Activated CD8-positive, alpha-beta T cell treated with anti-CD3 and anti-CD28 coated beads, Interleukin-2, amount 10 ng/mL, durations not matched to agents 7 days and 5 days (primary cell): Measurements from ENCODE around the gene EFNA5. TPM values are rescaled to one million over a fixed set of nuclear protein-coding genes. Genes with fewer than 3 reads are reported as not detected.
A peak's percentile ranks its signal among the peaks of the same experiment; 100 is the strongest.

Experiments
- ATAC-seq: fragments of 150-1000 bp; cut with Tn5 transposase; one replicate; pipeline ENCODE4 v1.10.0; 2021; ENCODE audit warnings: moderate library complexity
- CTCF ChIA-PET: fragments of 350-600 bp; sonication (Branson Sonifier 250); formaldehyde crosslinking; loops from one replicate; lab custom pipeline; 2021; ENCODE audit warnings: antibody characterized with exemption; lab: Charles Lee
- POLR2A ChIA-PET: fragments of 350-600 bp; sonication (Branson Sonifier 250); formaldehyde crosslinking; loops from one replicate; lab custom pipeline; 2021; ENCODE audit warnings: antibody characterized with exemption; lab: Charles Lee
- DNase-seq: peaks from one replicate; pipeline ENCODE4 v3.0.0-alpha.2; 2020
- H3K27ac Mint-ChIP-seq: one replicate; pipeline ENCODE4 v1.8.0; 2021; ENCODE audit warnings: mild to moderate bottlenecking, mixed read lengths
- H3K27me3 Mint-ChIP-seq: one replicate; pipeline ENCODE4 v1.8.0; 2021; ENCODE audit warnings: low read depth, mixed read lengths
- H3K36me3 Mint-ChIP-seq: one replicate; pipeline ENCODE4 v1.8.0; 2021; ENCODE audit warnings: low read depth, mixed read lengths
- H3K4me1 Mint-ChIP-seq: one replicate; pipeline ENCODE4 v1.8.0; 2021; ENCODE audit warnings: low read depth, mixed read lengths
- H3K4me3 Mint-ChIP-seq: one replicate; pipeline ENCODE4 v1.8.0; 2021; ENCODE audit warnings: mild to moderate bottlenecking, mixed read lengths
- H3K9me3 Mint-ChIP-seq: one replicate; pipeline ENCODE4 v1.8.0; 2022; ENCODE audit warnings: mixed read lengths; ENCODE audit not compliant: insufficient read depth
- total RNA-seq, 2 experiments: library from RNA; stranded (reverse); gene quantifications; one replicate each; pipeline ENCODE4 v1.2.3, GENCODE V29; 2021

Gene EFNA5
- total RNA-seq, 2 experiments from 2014 or later = not detected

GRCh38 chr5:107671742-107672210, 1.0 kb upstream of the EFNA5 start:
- ATAC-seq (no peak), DNase-seq (no peak)
- no peak overlapping the region for H3K27ac Mint-ChIP-seq
- ChIA-PET CTCF (interaction anchor here (1.6 kb wide), 1 partner anchor 99 kb away, joined by 4 read pairs; no protein-coding TSS in a partner anchor), POLR2A (no interaction called here)
- no peaks in the 10 kb centered on the region for H3K9me3 Mint-ChIP-seq
- H3K36me3 Mint-ChIP-seq = peaks cover 2% of the 10 kb centered on the region
- H3K4me3 Mint-ChIP-seq = peak overlapping the region; percentile 64
- peaks cover 65% of the 10 kb centered on the region for H3K27me3 Mint-ChIP-seq
- H3K4me1 Mint-ChIP-seq = peaks cover 35% of the 10 kb centered on the region

- ATAC-seq = peak; percentile 26
- CTCF ChIA-PET = interaction anchor here (1.6 kb wide), 1 partner anchor 98 kb away, joined by 4 read pairs; no protein-coding TSS in a partner anchor
- no peaks in the 10 kb centered on the region for H3K9me3 Mint-ChIP-seq
- peaks cover 2% of the 10 kb centered on the region for H3K36me3 Mint-ChIP-seq
- DNase-seq = no peak
- peaks cover 35% of the 10 kb centered on the region for H3K4me1 Mint-ChIP-seq
- no peak overlapping the region for H3K27ac Mint-ChIP-seq
- peak overlapping the region; percentile 66 for H3K4me3 Mint-ChIP-seq
- POLR2A ChIA-PET = interaction anchor here (0.6 kb wide), 1 partner anchor 177 kb away, joined by 4 read pairs; no protein-coding TSS in a partner anchor
- peaks cover 65% of the 10 kb centered on the region for H3K27me3 Mint-ChIP-seq
These were observed 428 bp downstream of the EFNA5 start for GRCh38 chr5:107670087-107670931.

- no peak for DNase-seq
- no peak overlapping the region for H3K27ac Mint-ChIP-seq
- ATAC-seq = no peak
- peaks cover 62% of the 10 kb centered on the region for H3K27me3 Mint-ChIP-seq
- ChIA-PET CTCF (no interaction called here), POLR2A (interaction anchor here (0.6 kb wide), 1 partner anchor 176 kb away, joined by 4 read pairs; no protein-coding TSS in a partner anchor)
- H3K4me3 Mint-ChIP-seq = peak overlapping the region; percentile 31
- peaks cover 35% of the 10 kb centered on the region for H3K4me1 Mint-ChIP-seq
- H3K9me3 Mint-ChIP-seq = no peaks in the 10 kb centered on the region
- H3K36me3 Mint-ChIP-seq = peaks cover 2% of the 10 kb centered on the region
These were observed 1.4 kb downstream of the EFNA5 start for GRCh38 chr5:107669096-107670031.

- POLR2A ChIA-PET = no interaction called here
- Mint-ChIP-seq H3K4me3 (no peak overlapping the region), H3K36me3 (peaks cover 2% of the 10 kb centered on the region), H3K27ac (no peak overlapping the region), H3K9me3 (no peaks in the 10 kb centered on the region), H3K27me3 (peaks cover 53% of the 10 kb centered on the region), H3K4me1 (peaks cover 31% of the 10 kb centered on the region)
- ATAC-seq = no peak
- DNase-seq = no peak
- CTCF ChIA-PET = no interaction called here
These were observed 2.3 kb downstream of the EFNA5 start for GRCh38 chr5:107668154-107669095.

GRCh38 chr5:107666051-107666655, 4.6 kb downstream of the EFNA5 start:
- Mint-ChIP-seq H3K9me3 (no peaks in the 10 kb centered on the region), H3K4me1 (peaks cover 11% of the 10 kb centered on the region), H3K27ac (no peak overlapping the region), H3K27me3 (peaks cover 37% of the 10 kb centered on the region), H3K36me3 (no peaks in the 10 kb centered on the region), H3K4me3 (no peak overlapping the region)
- ChIA-PET CTCF (interaction anchor here (1.2 to 1.5 kb wide), 2 partner anchors 94 kb away, joined by 4 read pairs; no protein-coding TSS in a partner anchor), POLR2A (no interaction called here)
- ATAC-seq (no peak), DNase-seq (no peak)

GRCh38 chr5:107665036-107665570, 5.6 kb downstream of the EFNA5 start:
- CTCF ChIA-PET = interaction anchor here (1.2 kb wide), 1 partner anchor 93 kb away, joined by 4 read pairs; no protein-coding TSS in a partner anchor
- DNase-seq = no peak
- Mint-ChIP-seq H3K27me3 (peaks cover 31% of the 10 kb centered on the region), H3K4me3 (no peak overlapping the region), H3K36me3 (no peaks in the 10 kb centered on the region), H3K9me3 (no peaks in the 10 kb centered on the region), H3K4me1 (peaks cover 5% of the 10 kb centered on the region), H3K27ac (no peak overlapping the region)
- POLR2A ChIA-PET = no interaction called here
- ATAC-seq = no peak

GRCh38 chr5:107663697-107664096, 7.0 kb downstream of the EFNA5 start:
- DNase-seq (no peak), ATAC-seq (no peak)
- Mint-ChIP-seq H3K9me3 (no peaks in the 10 kb centered on the region), H3K4me1 (no peaks in the 10 kb centered on the region), H3K4me3 (no peak overlapping the region), H3K27me3 (peaks cover 21% of the 10 kb centered on the region), H3K27ac (no peak overlapping the region), H3K36me3 (no peaks in the 10 kb centered on the region)
- ChIA-PET POLR2A (no interaction called here), CTCF (interaction anchor here (0.7 kb wide), 1 partner anchor 91 kb away, joined by 3 read pairs; no protein-coding TSS in a partner anchor)

- DNase-seq (no peak), ATAC-seq (no peak)
- Mint-ChIP-seq H3K36me3 (no peaks in the 10 kb centered on the region), H3K4me1 (no peaks in the 10 kb centered on the region), H3K4me3 (no peak overlapping the region), H3K27ac (no peak overlapping the region), H3K9me3 (no peaks in the 10 kb centered on the region), H3K27me3 (peaks cover 11% of the 10 kb centered on the region)
- ChIA-PET POLR2A (no interaction called here), CTCF (interaction anchor here (1.8 kb wide), 1 partner anchor 89 kb away, joined by 5 read pairs; no protein-coding TSS in a partner anchor)
These were observed 9.1 kb downstream of the EFNA5 start for GRCh38 chr5:107661650-107662044.

- ChIA-PET POLR2A (no interaction called here), CTCF (interaction anchor here (1.8 kb wide), 1 partner anchor 89 kb away, joined by 5 read pairs; no protein-coding TSS in a partner anchor)
- no peak for ATAC-seq
- Mint-ChIP-seq H3K27me3 (peaks cover 6% of the 10 kb centered on the region), H3K9me3 (no peaks in the 10 kb centered on the region), H3K36me3 (no peaks in the 10 kb centered on the region), H3K4me1 (no peaks in the 10 kb centered on the region), H3K4me3 (no peak overlapping the region), H3K27ac (no peak overlapping the region)
- no peak for DNase-seq
These were observed 9.6 kb downstream of the EFNA5 start for GRCh38 chr5:107661038-107661649.

- ATAC-seq (no peak), DNase-seq (no peak)
- Mint-ChIP-seq H3K27me3 (peaks cover 10% of the 10 kb centered on the region), H3K4me3 (no peak overlapping the region), H3K27ac (no peak overlapping the region), H3K4me1 (no peaks in the 10 kb centered on the region), H3K9me3 (no peaks in the 10 kb centered on the region), H3K36me3 (no peaks in the 10 kb centered on the region)
- CTCF ChIA-PET = no interaction called here
- POLR2A ChIA-PET = no interaction called here
These were observed 12.2 kb downstream of the EFNA5 start for GRCh38 chr5:107658528-107658927.
